ENCODE results near the gene TOB1.

Gene TOB1

DNA sequence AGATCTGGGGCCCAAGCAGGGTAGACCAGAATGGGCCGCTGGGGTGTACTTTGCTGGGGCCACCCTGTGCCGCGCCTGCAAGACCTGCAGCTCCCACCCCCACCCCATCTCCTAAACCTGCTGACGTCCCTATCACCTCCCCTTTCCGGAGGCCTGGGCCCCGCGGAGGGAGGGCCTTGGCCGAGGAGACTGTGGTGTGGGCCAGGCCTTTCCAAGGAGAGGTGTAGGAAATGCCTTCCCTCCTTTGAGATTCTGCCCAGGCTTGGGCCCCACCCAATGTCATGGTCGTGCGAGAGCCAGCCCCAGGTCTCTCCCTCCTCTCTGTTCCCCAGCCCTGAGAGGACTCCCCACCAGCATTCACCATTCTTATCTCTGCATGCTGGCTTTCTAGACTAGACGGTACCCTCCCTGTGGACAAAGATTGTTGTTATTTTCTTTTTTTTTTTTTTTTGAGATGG is 34.7 kb downstream of the TOB1 start:
- TF ChIP-seq, protein P1, sequence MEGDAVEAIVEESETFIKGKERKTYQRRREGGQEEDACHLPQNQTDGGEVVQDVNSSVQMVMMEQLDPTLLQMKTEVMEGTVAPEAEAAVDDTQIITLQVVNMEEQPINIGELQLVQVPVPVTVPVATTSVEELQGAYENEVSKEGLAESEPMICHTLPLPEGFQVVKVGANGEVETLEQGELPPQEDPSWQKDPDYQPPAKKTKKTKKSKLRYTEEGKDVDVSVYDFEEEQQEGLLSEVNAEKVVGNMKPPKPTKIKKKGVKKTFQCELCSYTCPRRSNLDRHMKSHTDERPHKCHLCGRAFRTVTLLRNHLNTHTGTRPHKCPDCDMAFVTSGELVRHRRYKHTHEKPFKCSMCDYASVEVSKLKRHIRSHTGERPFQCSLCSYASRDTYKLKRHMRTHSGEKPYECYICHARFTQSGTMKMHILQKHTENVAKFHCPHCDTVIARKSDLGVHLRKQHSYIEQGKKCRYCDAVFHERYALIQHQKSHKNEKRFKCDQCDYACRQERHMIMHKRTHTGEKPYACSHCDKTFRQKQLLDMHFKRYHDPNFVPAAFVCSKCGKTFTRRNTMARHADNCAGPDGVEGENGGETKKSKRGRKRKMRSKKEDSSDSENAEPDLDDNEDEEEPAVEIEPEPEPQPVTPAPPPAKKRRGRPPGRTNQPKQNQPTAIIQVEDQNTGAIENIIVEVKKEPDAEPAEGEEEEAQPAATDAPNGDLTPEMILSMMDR (IDR thresholded peaks at IDR 0.05; ENCODE audit: low read depth, low read length): no peak
- DNase-seq (ENCODE audit: extremely low read depth, low read depth): no peak

GRCh38 chr17:50830994-50831393 is 35.2 kb downstream of the TOB1 start:
- TF ChIP-seq, protein P1 (IDR thresholded peaks at IDR 0.05; ENCODE audit: low read depth, low read length): no peak
- no peak for DNase-seq (ENCODE audit: extremely low read depth, low read depth)

- TF ChIP-seq, protein P1 (IDR thresholded peaks at IDR 0.05; ENCODE audit: low read depth, low read length): no peak
Observed at GRCh38 chr17:50830352-50830751, 35.8 kb downstream of the TOB1 start.

GRCh38 chr17:50829332-50829731 is 36.8 kb downstream of the TOB1 start:
- TF ChIP-seq, protein P1 (IDR thresholded peaks at IDR 0.05; ENCODE audit: low read depth, low read length): no peak
- DNase-seq (ENCODE audit: extremely low read depth, low read depth): no peak

More at GRCh38 chr17:50830352-50830751, 35.8 kb downstream of the TOB1 start:
- DNase-seq (ENCODE audit: extremely low read depth, low read depth): no peak

GRCh38 chr17:50828508-50829170 is 37.5 kb downstream of the TOB1 start:
- no peak for DNase-seq (ENCODE audit: extremely low read depth, low read depth)
- TF ChIP-seq, protein P1 (IDR thresholded peaks at IDR 0.05; ENCODE audit: low read depth, low read length): no peak

GRCh38 chr17:50825188-50825587 is 41.0 kb downstream of the TOB1 start:
- DNase-seq (ENCODE audit: extremely low read depth, low read depth): no peak
- TF ChIP-seq, protein P1 (IDR thresholded peaks at IDR 0.05; ENCODE audit: low read depth, low read length): no peak

DNA sequence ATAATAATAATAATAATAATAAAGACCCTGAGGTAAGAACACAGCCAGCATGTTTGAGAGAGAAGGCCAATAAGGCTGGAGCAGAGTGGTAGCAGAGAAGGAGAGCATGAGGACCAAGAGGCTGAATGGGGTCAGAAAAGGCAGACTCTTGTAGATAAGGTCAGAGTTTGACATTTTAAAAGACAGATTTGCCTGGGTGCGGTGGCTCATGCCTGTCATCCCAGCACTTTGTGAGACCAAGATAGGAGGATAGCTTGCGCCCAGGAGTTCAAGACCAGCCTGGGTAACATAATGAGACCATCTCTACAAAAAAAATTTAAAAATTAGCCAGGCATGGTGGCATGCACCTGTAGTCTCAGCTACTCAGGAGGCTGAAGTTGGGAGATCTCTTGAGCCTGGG is 41.7 kb downstream of the TOB1 start:
- DNase-seq (ENCODE audit: extremely low read depth, low read depth): no peak
- TF ChIP-seq, protein P1 (IDR thresholded peaks at IDR 0.05; ENCODE audit: low read depth, low read length): no peak

Measured in AG09319 (cell line).